Right renal cortex interstitium (tissue), 3 donors: ENCODE results near the gene ST6GALNAC1. TPM values are rescaled to one million over a fixed set of nuclear protein-coding genes. Genes with fewer than 3 reads are reported as not detected.

ENCODE experiments used
- DNase-seq, 3 donors: peaks; one replicate each; pipeline ENCODE4 v3.0.0-alpha.2; 2013; ENCODE audit warnings: low read depth in 3 of 3, low spot score in 2 of 3
- polyA plus RNA-seq, 3 donors: library from polyadenylated mRNA; unstranded; fragments of 120-200 nt; gene quantifications; one replicate each; pipeline ENCODE4 v1.2.1, GENCODE V29; 2013; ENCODE audit not compliant: insufficient read length in 3 of 3

ST6GALNAC1 gene
- polyA plus RNA-seq, 3 donors = 0.18 to 0.43 (median 0.25) TPM

- DNase-seq = no peak
These were observed 33.8 kb upstream of the ST6GALNAC1 start for GRCh38 chr17:76677406-76677805.

GRCh38 chr17:76676629-76677028, 33.1 kb upstream of the ST6GALNAC1 start:
- DNase-seq = no peak

- DNase-seq = no peak
These were observed 32.1 kb upstream of the ST6GALNAC1 start for GRCh38 chr17:76675648-76676047.

GRCh38 chr17:76674600-76674999, 31.0 kb upstream of the ST6GALNAC1 start:
- no peak for DNase-seq

GRCh38 chr17:76673729-76674128, 30.2 kb upstream of the ST6GALNAC1 start:
- DNase-seq = no peak

- no peak for DNase-seq
These were observed 29.3 kb upstream of the ST6GALNAC1 start for GRCh38 chr17:76672892-76673291.

- no peak for DNase-seq
These were observed 28.8 kb upstream of the ST6GALNAC1 start for GRCh38 chr17:76672270-76672851.

- no peak for DNase-seq
These were observed 28.3 kb upstream of the ST6GALNAC1 start for GRCh38 chr17:76671912-76672262.

- DNase-seq = peak; percentile 98 to 100 (median 100)
These were observed 27.8 kb upstream of the ST6GALNAC1 start for GRCh38 chr17:76671123-76671911.

- no peak for DNase-seq
These were observed 27.2 kb upstream of the ST6GALNAC1 start for GRCh38 chr17:76670718-76671122.

- no peak for DNase-seq
These were observed 26.6 kb upstream of the ST6GALNAC1 start for GRCh38 chr17:76670020-76670717.

- DNase-seq = no peak
These were observed 24.4 kb upstream of the ST6GALNAC1 start for GRCh38 chr17:76667786-76668453.

- no peak for DNase-seq
These were observed 23.9 kb upstream of the ST6GALNAC1 start for GRCh38 chr17:76667491-76667755.

- DNase-seq = no peak
These were observed 17.1 kb upstream of the ST6GALNAC1 start for GRCh38 chr17:76660656-76661042.

GRCh38 chr17:76659928-76660655, 16.5 kb upstream of the ST6GALNAC1 start:
- DNase-seq = no peak

- no peak for DNase-seq
These were observed 14.7 kb upstream of the ST6GALNAC1 start for GRCh38 chr17:76658242-76658662.

- no peak for DNase-seq
These were observed 14.1 kb upstream of the ST6GALNAC1 start for GRCh38 chr17:76657505-76658241.

- DNase-seq = no peak
These were observed 10.9 kb upstream of the ST6GALNAC1 start for GRCh38 chr17:76654408-76654807.

- DNase-seq = no peak
These were observed 6.9 kb upstream of the ST6GALNAC1 start for GRCh38 chr17:76650504-76650903.

GRCh38 chr17:76646712-76647111, 3.2 kb upstream of the ST6GALNAC1 start:
- DNase-seq = no peak
